ENCODE results near the gene NCAM2.

GRCh38 chr21:21401444-21401843 is 403.2 kb downstream of the NCAM2 start:
- TF ChIP-seq POLR2A (IDR thresholded peaks at IDR 0.05): no peak
- no peak for TF ChIP-seq CTCF (IDR thresholded peaks at IDR 0.05)

All from esophagus squamous epithelium (tissue), 4 donors.